Erythroblast (primary cell): ENCODE data around the gene KIF13A.

Experiments used
- GATA1 ChIP-seq: IDR thresholded peaks from 2 replicates; pipeline ENCODE4 v1.6.1; 2011; ENCODE audit warnings: low read depth, mild to moderate bottlenecking, control low read depth, low read length, moderate library complexity
- POLR2A ChIP-seq: IDR thresholded peaks from 2 replicates; pipeline ENCODE4 v1.6.1; 2011; ENCODE audit warnings: mild to moderate bottlenecking, low read length

DNA sequence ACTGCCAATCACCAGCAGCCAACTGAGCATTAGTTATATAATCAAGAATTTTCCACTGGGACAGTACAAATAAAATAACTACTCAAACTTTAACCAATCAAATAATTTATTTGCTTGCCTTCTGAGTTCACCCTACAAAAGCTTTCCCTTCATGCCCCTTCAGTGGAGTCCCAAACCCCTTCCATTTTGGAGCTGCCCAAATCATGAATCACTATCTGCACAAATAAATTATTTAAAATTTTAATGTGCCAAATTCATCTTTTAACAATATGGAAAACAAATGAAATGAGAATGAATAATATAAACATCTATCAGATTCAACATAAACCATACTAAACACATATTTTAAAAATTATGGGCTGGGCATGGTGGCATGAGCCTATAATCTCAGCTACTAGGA, 85.9 kb downstream of the KIF13A start:
- no peak for TF ChIP-seq POLR2A
- TF ChIP-seq GATA1: no peak
